Measurements from ENCODE around the gene CHIC2.

The CHIC2 gene

DNA sequence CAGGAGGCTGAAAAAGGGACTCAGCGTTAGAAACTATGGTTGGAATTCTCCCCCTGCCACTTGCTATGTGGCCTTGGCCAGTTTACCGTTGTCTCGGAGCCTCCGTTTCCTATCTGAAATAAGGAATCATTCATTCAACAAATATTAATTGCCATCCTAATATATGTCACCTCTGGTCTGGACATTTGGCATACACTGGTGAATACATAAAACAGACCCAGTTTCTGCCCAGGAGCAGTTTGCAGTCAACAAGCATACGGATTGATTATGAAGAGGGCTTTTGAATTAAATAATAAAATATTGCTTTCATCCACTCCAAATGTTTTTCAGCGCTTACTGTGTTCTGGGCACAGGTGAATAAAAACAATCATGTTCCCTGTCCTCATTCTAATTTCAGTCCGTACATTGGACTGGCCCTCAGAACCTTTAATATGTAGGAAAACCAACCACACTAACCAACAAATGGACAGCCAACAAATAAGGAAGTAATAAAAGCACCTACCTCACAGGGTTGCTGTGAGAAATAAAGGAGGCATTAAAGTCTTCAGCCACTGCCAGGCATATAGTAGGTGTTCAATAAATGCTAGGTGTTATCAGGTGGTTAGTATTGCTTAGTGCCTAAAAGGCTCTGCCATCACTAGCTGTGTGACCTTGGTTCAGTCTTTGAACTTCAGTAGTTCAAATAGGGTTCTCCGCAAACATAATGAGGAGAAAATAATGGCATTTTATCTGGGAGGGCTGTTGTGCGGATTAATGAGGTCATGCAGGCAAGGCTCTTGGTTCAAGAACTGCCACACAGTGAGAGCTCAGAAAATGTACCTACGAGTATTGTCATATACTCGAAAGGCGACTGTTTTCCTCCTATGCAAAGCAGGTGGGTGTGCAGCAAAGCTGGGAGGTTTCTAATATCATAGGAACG lies 28.3 kb upstream of the CHIC2 start:
- Histone ChIP-seq H2AFZ (ENCODE audit: low read length) (peak overlapping the region; percentile 28; the same call in 1 of the 2 replicates), H3K9ac (ENCODE audit: low read length) (no peak overlapping the region), H4K20me1 (ENCODE audit: insufficient read depth, low read length) (no peaks in the 10 kb centered on the region), H3K4me1 (ENCODE audit: low read length) (no peaks in the 10 kb centered on the region), H3K4me2 (ENCODE audit: low read depth, low read length) (peak overlapping the region; percentile 46; the same call in 1 of the 2 replicates), H3K9me2 (replicated peaks; ENCODE audit: insufficient read depth, low read length) (no peaks in the 10 kb centered on the region), H3K27ac (ENCODE audit: low read length) (no peak overlapping the region), H3K4me3 (ENCODE audit: low read length) (peak overlapping the region; percentile 46), H3K79me2 (ENCODE audit: low read length) (no peaks in the 10 kb centered on the region), H3K36me3 (replicated peaks; ENCODE audit: insufficient read depth, low read length) (no peaks in the 10 kb centered on the region), H3K27me3 (replicated peaks; ENCODE audit: insufficient read depth, low read length) (peaks cover 7% of the 10 kb centered on the region; the same call in 1 of the 2 replicates), H3K9me3 (replicated peaks; ENCODE audit: insufficient read depth, low read length) (no peaks in the 10 kb centered on the region), H3F3A (ENCODE audit: insufficient read depth, low read length) (no peaks in the 10 kb centered on the region)
- no peak for DNase-seq
- TF ChIP-seq EZH2phosphoT487 (IDR thresholded peaks at IDR 0.05; ENCODE audit: low read length), result no peak
- TF ChIP-seq EZH2 (optimal IDR thresholded peaks at IDR 0.05; ENCODE audit: low read depth, low read length), result no peak

DNA sequence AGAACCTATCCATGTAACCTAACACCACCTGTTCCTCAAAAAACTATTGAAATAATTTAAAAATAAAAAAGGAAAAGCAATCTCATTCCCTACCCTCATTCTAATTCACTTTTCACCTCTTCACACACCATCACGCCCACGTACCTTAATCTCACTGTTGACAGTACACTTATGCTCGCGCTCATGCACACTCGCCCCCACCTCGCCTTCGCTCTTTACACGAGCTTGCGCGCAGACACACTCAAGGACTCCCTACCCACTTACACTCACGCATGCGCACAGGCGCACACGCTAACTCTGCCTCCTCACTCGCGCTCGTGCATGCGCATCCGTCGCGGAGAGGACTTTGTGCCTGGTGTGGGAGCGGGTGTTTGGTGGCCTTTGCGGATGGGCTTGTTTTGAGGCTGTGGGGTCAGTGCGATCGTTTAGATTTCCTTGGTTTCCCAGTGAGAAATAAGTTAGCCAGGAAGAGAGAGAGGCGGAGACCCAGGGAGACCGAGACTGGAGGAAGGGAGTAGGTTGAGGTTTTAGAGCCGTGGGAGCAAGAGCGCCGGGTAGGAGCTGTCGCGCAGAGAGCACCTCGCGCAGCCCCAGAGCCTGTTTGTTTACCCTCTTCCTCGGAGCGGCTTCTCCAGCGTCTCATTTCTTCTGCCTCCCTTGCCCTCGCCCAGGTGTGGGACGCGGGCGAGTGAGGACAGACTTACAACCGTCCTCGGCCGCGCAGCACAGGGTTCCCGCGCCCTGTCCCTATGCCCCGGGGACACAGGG lies 27.4 kb upstream of the CHIC2 start:
- peak overlapping the region; percentile 28 for H2AFZ ChIP-seq (ENCODE audit: low read length)
- peak overlapping the region; percentile 46 for H3K4me2 ChIP-seq (ENCODE audit: low read depth, low read length)
- no peaks in the 10 kb centered on the region for H3K79me2 ChIP-seq (ENCODE audit: low read length)
- no peak overlapping the region for H3K27ac ChIP-seq (ENCODE audit: low read length)
- H3K4me3 ChIP-seq (ENCODE audit: low read length), result peak overlapping the region; percentile 46
- no peaks in the 10 kb centered on the region for H3F3A ChIP-seq (ENCODE audit: insufficient read depth, low read length)
- H3K9me3 ChIP-seq (replicated peaks; ENCODE audit: insufficient read depth, low read length), result no peaks in the 10 kb centered on the region
- H4K20me1 ChIP-seq (ENCODE audit: insufficient read depth, low read length), result no peaks in the 10 kb centered on the region
- H3K9ac ChIP-seq (ENCODE audit: low read length), result no peak overlapping the region; the same call in 1 of the 2 replicates
- H3K9me2 ChIP-seq (replicated peaks; ENCODE audit: insufficient read depth, low read length), result no peaks in the 10 kb centered on the region
- H3K27me3 ChIP-seq (replicated peaks; ENCODE audit: insufficient read depth, low read length), result 0 out of 2 replicates have a peak, but pooled peaks cover 3% of the 10 kb centered on the region
- peak; percentile 59 for DNase-seq
- no peaks in the 10 kb centered on the region for H3K4me1 ChIP-seq (ENCODE audit: low read length)
- no peak for TF ChIP-seq EZH2 (optimal IDR thresholded peaks at IDR 0.05; ENCODE audit: low read depth, low read length)
- TF ChIP-seq, protein P1, sequence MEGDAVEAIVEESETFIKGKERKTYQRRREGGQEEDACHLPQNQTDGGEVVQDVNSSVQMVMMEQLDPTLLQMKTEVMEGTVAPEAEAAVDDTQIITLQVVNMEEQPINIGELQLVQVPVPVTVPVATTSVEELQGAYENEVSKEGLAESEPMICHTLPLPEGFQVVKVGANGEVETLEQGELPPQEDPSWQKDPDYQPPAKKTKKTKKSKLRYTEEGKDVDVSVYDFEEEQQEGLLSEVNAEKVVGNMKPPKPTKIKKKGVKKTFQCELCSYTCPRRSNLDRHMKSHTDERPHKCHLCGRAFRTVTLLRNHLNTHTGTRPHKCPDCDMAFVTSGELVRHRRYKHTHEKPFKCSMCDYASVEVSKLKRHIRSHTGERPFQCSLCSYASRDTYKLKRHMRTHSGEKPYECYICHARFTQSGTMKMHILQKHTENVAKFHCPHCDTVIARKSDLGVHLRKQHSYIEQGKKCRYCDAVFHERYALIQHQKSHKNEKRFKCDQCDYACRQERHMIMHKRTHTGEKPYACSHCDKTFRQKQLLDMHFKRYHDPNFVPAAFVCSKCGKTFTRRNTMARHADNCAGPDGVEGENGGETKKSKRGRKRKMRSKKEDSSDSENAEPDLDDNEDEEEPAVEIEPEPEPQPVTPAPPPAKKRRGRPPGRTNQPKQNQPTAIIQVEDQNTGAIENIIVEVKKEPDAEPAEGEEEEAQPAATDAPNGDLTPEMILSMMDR (IDR thresholded peaks at IDR 0.05; ENCODE audit: low read length), result no peak
- no peak for TF ChIP-seq EZH2phosphoT487 (IDR thresholded peaks at IDR 0.05; ENCODE audit: low read length)
- H3K36me3 ChIP-seq (replicated peaks; ENCODE audit: insufficient read depth, low read length), result no peaks in the 10 kb centered on the region

DNA sequence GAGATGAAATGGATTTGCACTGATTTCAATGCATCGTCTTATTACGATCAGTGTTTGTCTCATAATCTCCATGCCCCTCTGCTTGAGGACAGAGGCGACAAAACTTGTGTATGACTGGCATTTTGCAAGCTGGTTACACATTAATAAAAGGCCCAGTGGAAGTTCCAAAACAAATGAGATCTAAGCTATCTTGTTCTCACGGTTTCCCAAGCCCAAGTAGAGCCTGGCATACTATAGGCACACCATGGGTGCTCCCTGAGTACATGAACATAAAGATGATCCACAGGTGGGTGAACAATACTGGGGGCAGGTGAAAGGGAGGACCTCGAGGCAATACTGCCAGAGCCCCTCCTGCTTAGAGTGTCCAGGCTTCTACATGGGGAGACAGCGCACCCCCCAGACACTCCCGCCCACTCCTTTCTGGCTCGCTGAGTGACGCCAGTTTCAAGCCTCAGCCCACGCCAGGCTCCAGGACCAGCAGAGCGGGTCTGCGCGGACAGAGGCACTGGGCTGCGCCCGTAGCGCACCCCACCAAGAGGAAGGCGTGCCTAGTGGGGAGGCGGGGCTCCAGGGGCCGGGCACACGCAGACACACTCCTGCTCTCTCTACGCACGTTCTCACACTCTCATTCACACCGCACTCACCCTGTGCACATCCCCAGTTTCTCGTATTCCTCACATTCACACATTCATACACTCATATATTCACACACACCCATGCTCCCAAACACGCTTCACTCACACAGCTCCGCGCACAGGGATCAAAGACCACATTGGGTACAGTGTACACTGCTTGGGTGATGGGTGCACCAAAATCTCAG lies 26.6 kb upstream of the CHIC2 start:
- Histone ChIP-seq H3K4me3 (ENCODE audit: low read length) (peak overlapping the region; percentile 46; the same call in 1 of the 2 replicates), H3K27ac (ENCODE audit: low read length) (no peak overlapping the region), H3K4me2 (ENCODE audit: low read depth, low read length) (peak overlapping the region; percentile 46; the same call in 1 of the 2 replicates)

More for the DNA sequence above, 26.6 kb upstream of the CHIC2 start:
- Histone ChIP-seq H3K4me1 (ENCODE audit: low read length) (no peaks in the 10 kb centered on the region), H4K20me1 (ENCODE audit: insufficient read depth, low read length) (no peaks in the 10 kb centered on the region), H2AFZ (ENCODE audit: low read length) (no peak overlapping the region), H3K9me3 (replicated peaks; ENCODE audit: insufficient read depth, low read length) (no peaks in the 10 kb centered on the region), H3K79me2 (ENCODE audit: low read length) (no peaks in the 10 kb centered on the region), H3F3A (ENCODE audit: insufficient read depth, low read length) (no peaks in the 10 kb centered on the region), H3K36me3 (replicated peaks; ENCODE audit: insufficient read depth, low read length) (no peaks in the 10 kb centered on the region), H3K9ac (ENCODE audit: low read length) (no peak overlapping the region), H3K27me3 (replicated peaks; ENCODE audit: insufficient read depth, low read length) (0 out of 2 replicates have a peak, but pooled peaks cover 3% of the 10 kb centered on the region), H3K9me2 (replicated peaks; ENCODE audit: insufficient read depth, low read length) (no peaks in the 10 kb centered on the region)
- no peak for DNase-seq
- no peak for TF ChIP-seq EZH2phosphoT487 (IDR thresholded peaks at IDR 0.05; ENCODE audit: low read length)
- no peak for TF ChIP-seq EZH2 (optimal IDR thresholded peaks at IDR 0.05; ENCODE audit: low read depth, low read length)
- TF ChIP-seq, protein P1 (IDR thresholded peaks at IDR 0.05; ENCODE audit: low read length), result no peak

Measured in MM.1S (cell line).